ENCODE measurements around the gene GFPT1.

DNA sequence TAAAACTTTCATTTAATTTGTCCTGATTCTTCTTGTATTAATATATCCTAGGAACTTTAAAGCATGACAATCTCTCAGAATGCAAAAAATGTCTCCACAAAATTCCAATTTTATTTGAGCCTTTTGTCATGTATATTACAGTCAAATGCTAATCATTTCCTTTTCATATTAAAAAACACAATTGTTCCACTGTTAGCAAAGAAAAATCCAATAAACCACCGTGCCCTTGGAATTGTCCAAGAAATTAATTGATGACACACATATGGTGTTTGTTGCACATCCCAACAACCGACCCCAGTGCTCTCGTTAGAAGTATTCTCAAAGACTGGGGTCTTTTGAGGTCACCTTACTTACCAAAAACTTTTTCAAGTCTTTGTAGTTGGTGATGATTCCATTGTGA, 28.1 kb downstream of the GFPT1 start:
- TF ChIP-seq POLR2A (IDR thresholded peaks at IDR 0.05) (no peak), POLR2AphosphoS5 (IDR thresholded peaks at IDR 0.05) (no peak)
- TF ChIP-seq, protein P1, sequence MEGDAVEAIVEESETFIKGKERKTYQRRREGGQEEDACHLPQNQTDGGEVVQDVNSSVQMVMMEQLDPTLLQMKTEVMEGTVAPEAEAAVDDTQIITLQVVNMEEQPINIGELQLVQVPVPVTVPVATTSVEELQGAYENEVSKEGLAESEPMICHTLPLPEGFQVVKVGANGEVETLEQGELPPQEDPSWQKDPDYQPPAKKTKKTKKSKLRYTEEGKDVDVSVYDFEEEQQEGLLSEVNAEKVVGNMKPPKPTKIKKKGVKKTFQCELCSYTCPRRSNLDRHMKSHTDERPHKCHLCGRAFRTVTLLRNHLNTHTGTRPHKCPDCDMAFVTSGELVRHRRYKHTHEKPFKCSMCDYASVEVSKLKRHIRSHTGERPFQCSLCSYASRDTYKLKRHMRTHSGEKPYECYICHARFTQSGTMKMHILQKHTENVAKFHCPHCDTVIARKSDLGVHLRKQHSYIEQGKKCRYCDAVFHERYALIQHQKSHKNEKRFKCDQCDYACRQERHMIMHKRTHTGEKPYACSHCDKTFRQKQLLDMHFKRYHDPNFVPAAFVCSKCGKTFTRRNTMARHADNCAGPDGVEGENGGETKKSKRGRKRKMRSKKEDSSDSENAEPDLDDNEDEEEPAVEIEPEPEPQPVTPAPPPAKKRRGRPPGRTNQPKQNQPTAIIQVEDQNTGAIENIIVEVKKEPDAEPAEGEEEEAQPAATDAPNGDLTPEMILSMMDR (IDR thresholded peaks at IDR 0.05) = no peak
